ENCODE results near the gene LMOD2.
"Not testable (repeated sequence)": the region's sequence is repeated elsewhere in the genome, so short reads cannot be mapped to it uniquely, and the experiment has no call there.

DNA sequence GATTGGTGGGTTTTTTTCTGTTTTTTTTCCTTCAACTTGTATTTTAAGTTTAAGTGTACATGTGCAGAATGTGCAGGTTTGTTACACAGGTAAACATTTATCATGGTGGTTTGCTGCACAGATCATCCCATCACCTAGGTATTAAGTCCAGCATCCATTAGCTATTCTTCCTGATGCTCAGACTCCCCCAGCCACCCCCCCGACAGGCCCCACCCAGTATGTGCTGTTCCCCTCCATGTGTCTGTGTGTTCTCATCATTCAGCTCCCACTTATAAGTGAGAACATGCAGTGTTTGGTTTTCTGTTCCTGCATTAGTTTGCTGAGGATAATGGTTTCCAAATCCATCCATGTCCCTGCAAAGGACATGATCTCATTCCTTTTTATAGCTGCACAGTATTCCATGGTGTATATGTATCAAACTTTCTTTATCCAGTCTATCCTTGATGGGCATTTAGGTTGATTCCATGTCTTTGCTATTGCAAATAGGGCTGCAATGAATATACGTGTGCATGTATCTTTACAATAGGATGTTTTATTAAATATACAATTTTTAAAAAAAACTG, 21.6 kb upstream of the LMOD2 start:
- not testable (repeated sequence) for TF ChIP-seq EZH2 (IDR thresholded peaks at IDR 0.05; ENCODE audit: borderline replicate concordance, low read depth, low read length, severe bottlenecking); POLR2AphosphoS5 (IDR thresholded peaks at IDR 0.05; ENCODE audit: insufficient read depth, low read depth, low read length); POLR2A (IDR thresholded peaks at IDR 0.05; ENCODE audit: low read depth, low read length)
- TF ChIP-seq, protein P1, sequence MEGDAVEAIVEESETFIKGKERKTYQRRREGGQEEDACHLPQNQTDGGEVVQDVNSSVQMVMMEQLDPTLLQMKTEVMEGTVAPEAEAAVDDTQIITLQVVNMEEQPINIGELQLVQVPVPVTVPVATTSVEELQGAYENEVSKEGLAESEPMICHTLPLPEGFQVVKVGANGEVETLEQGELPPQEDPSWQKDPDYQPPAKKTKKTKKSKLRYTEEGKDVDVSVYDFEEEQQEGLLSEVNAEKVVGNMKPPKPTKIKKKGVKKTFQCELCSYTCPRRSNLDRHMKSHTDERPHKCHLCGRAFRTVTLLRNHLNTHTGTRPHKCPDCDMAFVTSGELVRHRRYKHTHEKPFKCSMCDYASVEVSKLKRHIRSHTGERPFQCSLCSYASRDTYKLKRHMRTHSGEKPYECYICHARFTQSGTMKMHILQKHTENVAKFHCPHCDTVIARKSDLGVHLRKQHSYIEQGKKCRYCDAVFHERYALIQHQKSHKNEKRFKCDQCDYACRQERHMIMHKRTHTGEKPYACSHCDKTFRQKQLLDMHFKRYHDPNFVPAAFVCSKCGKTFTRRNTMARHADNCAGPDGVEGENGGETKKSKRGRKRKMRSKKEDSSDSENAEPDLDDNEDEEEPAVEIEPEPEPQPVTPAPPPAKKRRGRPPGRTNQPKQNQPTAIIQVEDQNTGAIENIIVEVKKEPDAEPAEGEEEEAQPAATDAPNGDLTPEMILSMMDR (IDR thresholded peaks at IDR 0.05; ENCODE audit: extremely low read depth in 1 of 2, insufficient read depth in 1 of 2, low read depth in 1 of 2, low read length in 2 of 2), result not testable (repeated sequence)
